H1 (cell line): Measurements from ENCODE around the gene POLR1H. TPM values are rescaled to one million over a fixed set of nuclear protein-coding genes. Genes with fewer than 3 reads are reported as not detected.

Experiments
- CBX5 ChIP-seq: fragments of 300-800, 300-1000 bp; sonication (generic); IDR thresholded peaks from 2 replicates; pipeline ENCODE4 v1.7.1; 2016; ENCODE audit warnings: antibody characterized with exemption, low read length, low read depth
- FOSL1 ChIP-seq: IDR thresholded peaks from 2 replicates; pipeline ENCODE4 v1.6.1; 2011; ENCODE audit warnings: mild to moderate bottlenecking, low read depth, low read length, moderate library complexity; ENCODE audit not compliant: insufficient read depth
- GABPA ChIP-seq: IDR thresholded peaks from 2 replicates; pipeline ENCODE4 v1.6.1; 2011; ENCODE audit warnings: mild to moderate bottlenecking, low read length, moderate library complexity, borderline replicate concordance; ENCODE audit not compliant: insufficient read depth
- GTF2F1 ChIP-seq: IDR thresholded peaks from 2 replicates; pipeline ENCODE4 v1.6.1; 2012; ENCODE audit warnings: low read depth, low read length, improper control_type of control experiment, borderline replicate concordance
- HDAC2 ChIP-seq, 2 experiments: fragments of 300-600 bp in 1 of 2; sonication (generic) in 1 of 2; IDR thresholded peaks; 2 replicates each; pipeline ENCODE4 v1.6.1; 2011 to 2012; ENCODE audit warnings: low read depth in 2 of 2, low read length in 2 of 2, mild to moderate bottlenecking in 2 of 2, moderate library complexity in 2 of 2, borderline replicate concordance in 1 of 2, inconsistent platforms in 1 of 2
- JUN ChIP-seq: IDR thresholded peaks from 2 replicates; pipeline ENCODE4 v1.6.1; 2011; ENCODE audit warnings: low read depth, mild to moderate bottlenecking, improper control_type of control experiment, low read length
- JUND ChIP-seq: IDR thresholded peaks from 2 replicates; pipeline ENCODE4 v1.6.1; 2011; ENCODE audit warnings: mild to moderate bottlenecking, improper control_type of control experiment, low read length
- KDM5A ChIP-seq: fragments of 200-600 bp; IDR thresholded peaks from 2 replicates; pipeline ENCODE4 v1.7.1; 2012; ENCODE audit warnings: mild to moderate bottlenecking, low read length, inconsistent platforms, mixed read lengths
- MAX ChIP-seq: IDR thresholded peaks from 2 replicates; pipeline ENCODE4 v1.6.1; 2012; ENCODE audit warnings: inconsistent platforms
- NANOG ChIP-seq: IDR thresholded peaks from 2 replicates; pipeline ENCODE4 v1.6.1; 2011; ENCODE audit warnings: low read length, low read depth, mild to moderate bottlenecking, inconsistent platforms; ENCODE audit not compliant: insufficient read depth, poor library complexity, severe bottlenecking
- NRF1 ChIP-seq: IDR thresholded peaks from 2 replicates; pipeline ENCODE4 v1.6.1; 2011; ENCODE audit warnings: mild to moderate bottlenecking, low read depth, low read length, improper control_type of control experiment
- POLR2A ChIP-seq, 2 experiments: IDR thresholded peaks; 1 replicate in 1 of 2; 2 replicates in 1 of 2; pipeline ENCODE4 v1.6.1; 2011; ENCODE audit warnings: low read depth in 2 of 2, low read length in 2 of 2, mild to moderate bottlenecking in 2 of 2; ENCODE audit errors: control extremely low read depth in 1 of 2
- POU5F1 ChIP-seq: IDR thresholded peaks from 2 replicates; pipeline ENCODE4 v1.6.1; 2011; ENCODE audit warnings: low read depth, mild to moderate bottlenecking, low read length, moderate library complexity
- RNF2 ChIP-seq: fragments of 200-900, 300-1000 bp; sonication (generic); IDR thresholded peaks from 2 replicates; pipeline ENCODE4 v1.7.1; 2016; ENCODE audit warnings: borderline replicate concordance, low read depth, mild to moderate bottlenecking, antibody characterized with exemption, low read length; ENCODE audit not compliant: poor library complexity, severe bottlenecking; ENCODE audit errors: missing control alignments
- SIRT6 ChIP-seq: IDR thresholded peaks from one replicate; pipeline ENCODE4 v1.7.1; 2012; ENCODE audit warnings: low read length, inconsistent platforms
- SRF ChIP-seq: IDR thresholded peaks from 2 replicates; pipeline ENCODE4 v1.6.1; 2011; ENCODE audit warnings: mild to moderate bottlenecking, low read depth, low read length, moderate library complexity
- TAF1 ChIP-seq: IDR thresholded peaks from 2 replicates; pipeline ENCODE4 v1.6.1; 2011; ENCODE audit warnings: mild to moderate bottlenecking, low read depth, low read length
- TAF7 ChIP-seq: optimal IDR thresholded peaks from 2 replicates; pipeline ENCODE3; 2011; ENCODE audit warnings: low read depth, mild to moderate bottlenecking, inconsistent platforms, low read length, moderate library complexity, borderline replicate concordance
- TEAD4 ChIP-seq: IDR thresholded peaks from 2 replicates; pipeline ENCODE4 v1.6.1; 2012; ENCODE audit warnings: low read depth, low read length, inconsistent platforms, mixed read lengths
- USF2 ChIP-seq: IDR thresholded peaks from 2 replicates; pipeline ENCODE4 v1.6.1; 2011; ENCODE audit warnings: low read length, improper control_type of control experiment
- YY1 ChIP-seq: IDR thresholded peaks from 2 replicates; pipeline ENCODE4 v1.6.1; 2011; ENCODE audit warnings: low read depth, mild to moderate bottlenecking, low read length
- polyA plus RNA-seq, 7 experiments: library from polyadenylated mRNA; depleted of rRNA in 3 of 7; stranded (reverse) in 5 of 7; unstranded in 2 of 7; fragments of >200 nt in 5 of 7; fragments of 200-250 nt in 2 of 7; gene quantifications; 1 replicate in 5 of 7; 2 replicates in 1 of 7; 4 replicates in 1 of 7; pipeline versions ENCODE4 v1.2.1 to v1.2.3, GENCODE V29; 2011 to 2013; ENCODE audit warnings: missing spikeins in 2 of 7, mixed read lengths in 2 of 7
- total RNA-seq: library from RNA; stranded (reverse); fragmentation: NEBNext Ultra II Directional; extraction: Animal tissue kit (Norgen Biotek cat#: 25700); gene quantifications from 2 replicates; pipeline ENCODE4 v1.2.1, GENCODE V29; 2021

Gene POLR1H
- total and polyA plus RNA-seq, 2 of the 8 experiments (the other 6 are each of a cell fraction or from before 2014, with no cell fraction given), result 31.5 to 82.2 TPM

- TF ChIP-seq KDM5A (no peak), TAF7 (no peak), SRF (no peak), YY1 (no peak), RNF2 (no peak), JUN (0 out of 2 replicates have a peak, but pooled peaks have one; percentile 12), FOSL1 (no peak), GTF2F1 (no peak), MAX (peak; percentile 86), GABPA (peak; percentile 96), CBX5 (no peak), POLR2A (IDR thresholded peaks at IDR 0.05; ENCODE audit: control extremely low read depth in 1 of 2, low read depth in 2 of 2, low read length in 2 of 2) (peak; percentile 44 to 84; a peak in 2 of 3 replicates), USF2 (no peak), NRF1 (peak; percentile 42), NANOG (no peak), TEAD4 (no peak), JUND (peak; percentile 69; the same call in 1 of the 2 replicates), POU5F1 (no peak), TAF1 (peak; percentile 85), SIRT6 (no peak), HDAC2 (IDR thresholded peaks at IDR 0.05; ENCODE audit: borderline replicate concordance in 1 of 2, low read depth in 2 of 2, low read length in 2 of 2) (peak; percentile 22 to 46; a peak in 2 of 4 replicates)
These were observed 5.8 kb downstream of the POLR1H start, which contains the start of gene PPP1R11 (continued) for GRCh38 chr6:30066577-30067459.
